Measurements from ENCODE around the gene ABITRAM. TPM values are rescaled to one million over a fixed set of nuclear protein-coding genes. Genes with fewer than 3 reads are reported as not detected.
"Not testable (repeated sequence)": the region's sequence is repeated elsewhere in the genome, so short reads cannot be mapped to it uniquely, and the experiment has no call there.

Gene ABITRAM
- total RNA-seq, 4 donors from 2014 or later, result 1.3 to 13.1 (median 6.3) TPM

GRCh38 chr9:108961151-108961550, 27.0 kb downstream of the ABITRAM start:
- H3K27me3 ChIP-seq, result no peaks in the 10 kb centered on the region
- H3K4me3 ChIP-seq, result no peak overlapping the region
- intact Hi-C loops (cut with DNase I; ENCODE audit: low total_unique reads), result no loop called here
- DNase-seq, result no peak
- H3K27ac ChIP-seq, result no peak overlapping the region
- no peaks in the 10 kb centered on the region for H3K9me3 ChIP-seq
- no peaks in the 10 kb centered on the region for H3K36me3 ChIP-seq
- no peak for TF ChIP-seq CTCF (IDR thresholded peaks at IDR 0.05)
- no peak for TF ChIP-seq POLR2A (IDR thresholded peaks at IDR 0.05)
- H3K4me1 ChIP-seq, result no peaks in the 10 kb centered on the region

GRCh38 chr9:108963459-108964143, 29.4 kb downstream of the ABITRAM start:
- H3K27me3 ChIP-seq, result no peaks in the 10 kb centered on the region
- no peaks in the 10 kb centered on the region for H3K36me3 ChIP-seq
- no peak overlapping the region for H3K4me3 ChIP-seq
- TF ChIP-seq POLR2A (IDR thresholded peaks at IDR 0.05) (no peak), CTCF (IDR thresholded peaks at IDR 0.05) (no peak)
- H3K27ac ChIP-seq, result no peak overlapping the region
- H3K4me1 ChIP-seq, result no peaks in the 10 kb centered on the region
- intact Hi-C loops (cut with DNase I; ENCODE audit: low total_unique reads), result no loop called here
- DNase-seq, result no peak
- H3K9me3 ChIP-seq, result no peaks in the 10 kb centered on the region

GRCh38 chr9:108967916-108968315, 33.7 kb downstream of the ABITRAM start:
- no peak for DNase-seq
- Histone ChIP-seq H3K27ac (no peak overlapping the region), H3K4me3 (no peak overlapping the region), H3K4me1 (peaks cover 0 to 2% of the 10 kb centered on the region in 2 donors), H3K36me3 (no peaks in the 10 kb centered on the region), H3K9me3 (no peaks in the 10 kb centered on the region), H3K27me3 (no peaks in the 10 kb centered on the region)
- TF ChIP-seq POLR2A (IDR thresholded peaks at IDR 0.05) (no peak), CTCF (IDR thresholded peaks at IDR 0.05) (no peak)
- intact Hi-C loops (cut with DNase I; ENCODE audit: low total_unique reads), result no loop called here

- H3K4me3 ChIP-seq; H3K36me3 ChIP-seq; H3K9me3 ChIP-seq; DNase-seq; H3K27ac ChIP-seq; H3K27me3 ChIP-seq; intact Hi-C loops (cut with DNase I; ENCODE audit: low total_unique reads); H3K4me1 ChIP-seq: not testable (repeated sequence)
These were observed 37.2 kb downstream of the ABITRAM start for GRCh38 chr9:108971392-108971791.

GRCh38 chr9:108972186-108972585, 38.0 kb downstream of the ABITRAM start:
- intact Hi-C loops (cut with DNase I; ENCODE audit: low total_unique reads), result no loop called here
- H3K27me3 ChIP-seq, result no peaks in the 10 kb centered on the region
- H3K4me1 ChIP-seq, result peaks cover 0 to 8% of the 10 kb centered on the region in 2 donors
- no peaks in the 10 kb centered on the region for H3K9me3 ChIP-seq
- TF ChIP-seq POLR2A (IDR thresholded peaks at IDR 0.05) (no peak), CTCF (IDR thresholded peaks at IDR 0.05) (no peak)
- no peaks in the 10 kb centered on the region for H3K36me3 ChIP-seq
- DNase-seq, result no peak
- H3K27ac ChIP-seq, result peak overlapping the region in 1 of 2 donors; percentile 68
- H3K4me3 ChIP-seq, result no peak overlapping the region
